A549 (cell line): Measurements from ENCODE around the gene PATE3. TPM values are rescaled to one million over a fixed set of nuclear protein-coding genes. Genes with fewer than 3 reads are reported as not detected.

Source experiments
- ATAC-seq, 2 experiments: fragments of 200-7000 bp in 1 of 2; fragments of >200 bp in 1 of 2; cut with Nextera tagmentation in 1 of 2; cut with Tn5 transposase in 1 of 2; 3 replicates each; pipeline versions ENCODE4 v1.8.0 to v1.9.1; 2018 to 2020; ENCODE audit warnings: mild to moderate bottlenecking in 1 of 2, moderate library complexity in 1 of 2
- CTCF ChIA-PET: fragments of 300-600 bp; sonication (Branson Sonifier 250); formaldehyde crosslinking; extraction: SDS; loops from one replicate; lab custom pipeline; 2021; ENCODE audit warnings: antibody characterized with exemption, inconsistent platforms; lab: Yijun Ruan, JAX
- POLR2A ChIA-PET: fragments of 350-600 bp; formaldehyde crosslinking; extraction: SDS; loops from one replicate; lab custom pipeline; 2021; ENCODE audit warnings: antibody characterized with exemption, inconsistent platforms; lab: Yijun Ruan, JAX
- DNase-seq, 2 experiments: peaks; one replicate each; pipeline versions ENCODE4 v3.0.0 to v3.0.0-alpha.2; 2011 to 2016; ENCODE audit warnings: low read depth in 1 of 2, low spot score in 1 of 2
- FAIRE-seq: peaks from 2 replicates; lab custom pipeline; 2011; peaks lifted over from hg19 to GRCh38; lab: Jason Lieb, UNC
- H3K27ac ChIP-seq, 2 experiments: fragments of >200 bp; sonication (Bioruptor Twin); formaldehyde crosslinking; 3 replicates each; pipeline ENCODE4 v1.5.1; 2016 to 2017
- H3K4me1 ChIP-seq: fragments of >200 bp; sonication (Bioruptor Twin); formaldehyde crosslinking; 3 replicates; pipeline ENCODE4 v1.6.1; 2016
- H3K4me2 ChIP-seq: fragments of >200 bp; sonication (Bioruptor Twin); formaldehyde crosslinking; 3 replicates; pipeline ENCODE4 v1.6.1; 2016
- H3K4me3 ChIP-seq: fragments of >200 bp; sonication (Bioruptor Twin); formaldehyde crosslinking; 3 replicates; pipeline ENCODE4 v1.5.1; 2016
- H3K9me3 ChIP-seq: fragments of >200 bp; sonication (Bioruptor Twin); formaldehyde crosslinking; 3 replicates; pipeline ENCODE4 v1.6.1; 2016
- BHLHE40 ChIP-seq: IDR thresholded peaks from 2 replicates; pipeline ENCODE4 v1.6.1; 2012; ENCODE audit warnings: low read depth, low read length, inconsistent platforms
- CBX2 ChIP-seq: fragments of 200-600 bp; sonication (generic); IDR thresholded peaks from 2 replicates; pipeline ENCODE4 v1.6.1; 2016; ENCODE audit warnings: low read depth, mild to moderate bottlenecking, borderline replicate concordance
- CHD2 ChIP-seq: fragments of 150-350 bp; IDR thresholded peaks from 2 replicates; pipeline ENCODE4 v1.6.1; 2014; ENCODE audit warnings: low read length; ENCODE audit not compliant: partially characterized antibody
- CHD4 ChIP-seq: fragments of 200-600 bp; sonication (generic); IDR thresholded peaks from 2 replicates; pipeline ENCODE4 v1.6.1; 2016; ENCODE audit warnings: antibody characterized with exemption, mild to moderate bottlenecking, borderline replicate concordance
- EP300 ChIP-seq, 2 experiments: fragments of >200 bp; sonication (Bioruptor Twin); formaldehyde crosslinking; IDR thresholded peaks; 2 replicates in 1 of 2; 3 replicates in 1 of 2; pipeline ENCODE4 v1.6.1; 2016 to 2017
- FOSB ChIP-seq: fragments of 250-450 bp; sonication (Bioruptor Pico); IDR thresholded peaks from 2 replicates; pipeline ENCODE4 v1.5.0; 2020; ENCODE audit warnings: mild to moderate bottlenecking, moderate library complexity
- FOXS1 ChIP-seq: fragments of 250-450 bp; sonication (Bioruptor Pico); IDR thresholded peaks from 2 replicates; pipeline ENCODE4 v1.5.0; 2020; ENCODE audit warnings: mild to moderate bottlenecking, moderate library complexity
- HOXA7 ChIP-seq: fragments of 250-450 bp; sonication (Bioruptor Pico); IDR thresholded peaks from 2 replicates; pipeline ENCODE4 v1.5.0; 2020; ENCODE audit warnings: mild to moderate bottlenecking, moderate library complexity
- HOXB13 ChIP-seq: fragments of 250-450 bp; sonication (Bioruptor Pico); IDR thresholded peaks from 2 replicates; pipeline ENCODE4 v1.5.0; 2020; ENCODE audit warnings: low read depth, mild to moderate bottlenecking, moderate library complexity
- JUN ChIP-seq, 2 experiments: fragments of >200 bp; sonication (Bioruptor Twin); formaldehyde crosslinking; IDR thresholded peaks; 2 replicates in 1 of 2; 3 replicates in 1 of 2; pipeline ENCODE4 v1.6.1; 2016 to 2017
- NFE2L2 ChIP-seq: fragments of 150-350 bp; conservative IDR thresholded peaks from 2 replicates; pipeline ENCODE4 v1.6.1; 2014; ENCODE audit warnings: low read length
- NPAS2 ChIP-seq: fragments of 250-450 bp; sonication (Bioruptor Pico); IDR thresholded peaks from 2 replicates; pipeline ENCODE4 v1.8.0; 2022; ENCODE audit warnings: mild to moderate bottlenecking, moderate library complexity, borderline replicate concordance
- NR3C1 ChIP-seq: fragments of >200 bp; sonication (Bioruptor Twin); formaldehyde crosslinking; IDR thresholded peaks from 3 replicates; pipeline ENCODE4 v1.6.1; 2017
- PHF8 ChIP-seq: fragments of 200-600 bp; sonication (generic); IDR thresholded peaks from 2 replicates; pipeline ENCODE4 v1.6.1; 2016; ENCODE audit warnings: low read depth, mild to moderate bottlenecking, antibody characterized with exemption, moderate library complexity, borderline replicate concordance
- RAD21 ChIP-seq, 2 experiments: fragments of >200 bp in 1 of 2; sonication (Bioruptor Twin) in 1 of 2; formaldehyde crosslinking in 1 of 2; IDR thresholded peaks in 1 of 2; conservative IDR thresholded peaks in 1 of 2; 2 replicates in 1 of 2; 3 replicates in 1 of 2; pipeline ENCODE4 v1.6.1; 2012 to 2018; ENCODE audit warnings: inconsistent platforms in 1 of 2
- RCOR1 ChIP-seq: fragments of 150-350 bp; IDR thresholded peaks from 2 replicates; pipeline ENCODE4 v1.6.1; 2014; ENCODE audit warnings: antibody characterized with exemption, low read length, low read depth
- SMC3 ChIP-seq: fragments of >200 bp; sonication (Bioruptor Twin); formaldehyde crosslinking; IDR thresholded peaks from 3 replicates; pipeline ENCODE4 v1.6.1; 2018; ENCODE audit warnings: inconsistent platforms
- SREBF2 ChIP-seq: fragments of 450-650 bp; IDR thresholded peaks from 2 replicates; pipeline ENCODE4 v1.6.1; 2014; ENCODE audit warnings: mild to moderate bottlenecking, moderate library complexity
- TP53 ChIP-seq: fragments of 250-450 bp; sonication (Bioruptor Pico); IDR thresholded peaks from 2 replicates; pipeline ENCODE4 v1.5.0; 2021; ENCODE audit warnings: mild to moderate bottlenecking, moderate library complexity
- ZC3H11A ChIP-seq: fragments of 450-650 bp; IDR thresholded peaks from 2 replicates; pipeline ENCODE4 v1.6.1; 2014; ENCODE audit warnings: antibody characterized with exemption, mild to moderate bottlenecking
- ZSCAN20 ChIP-seq: fragments of 250-450 bp; sonication (Bioruptor Pico); IDR thresholded peaks from 2 replicates; pipeline ENCODE4 v1.8.0; 2022; ENCODE audit warnings: mild to moderate bottlenecking, moderate library complexity
- WGBS: methylation state at CpG from one replicate; pipeline ENCODE4 v1.1.6; 2017; ENCODE audit errors: missing lambda C conversion rate; 5-methylcytosine and 5-hydroxymethylcytosine counted together
- polyA plus RNA-seq, 4 experiments: library from polyadenylated mRNA; depleted of rRNA in 3 of 4; stranded (reverse); fragments of >200 nt; fragmentation: RNase III in 1 of 4; extraction: RNeasy Plus Mini Kit Qiagen cat#74134 plus additional on column Dnase treatment in 1 of 4; gene quantifications; 2 replicates in 3 of 4; 3 replicates in 1 of 4; pipeline ENCODE4 v1.2.3, GENCODE V29; 2011 to 2017
- TF ChIP-seq, protein P1 (sequence below): fragments of >200 bp; sonication (Bioruptor Twin); formaldehyde crosslinking; IDR thresholded peaks from 3 replicates; pipeline ENCODE4 v1.5.1; 2016
- TF ChIP-seq, protein P2 (sequence below): fragments of 250-450 bp; sonication (Bioruptor Pico); IDR thresholded peaks from 2 replicates; pipeline ENCODE4 v1.5.0; 2020; ENCODE audit warnings: low read depth, mild to moderate bottlenecking, moderate library complexity
- TF ChIP-seq, protein P3 (sequence below): fragments of 250-450 bp; sonication (Bioruptor Pico); IDR thresholded peaks from 2 replicates; pipeline ENCODE4 v1.5.0; 2021; ENCODE audit warnings: mild to moderate bottlenecking, moderate library complexity, borderline replicate concordance

The PATE3 gene
- polyA plus RNA-seq, 2 of the 4 experiments (the other 2 are of a cell fraction): not detected

DNA sequence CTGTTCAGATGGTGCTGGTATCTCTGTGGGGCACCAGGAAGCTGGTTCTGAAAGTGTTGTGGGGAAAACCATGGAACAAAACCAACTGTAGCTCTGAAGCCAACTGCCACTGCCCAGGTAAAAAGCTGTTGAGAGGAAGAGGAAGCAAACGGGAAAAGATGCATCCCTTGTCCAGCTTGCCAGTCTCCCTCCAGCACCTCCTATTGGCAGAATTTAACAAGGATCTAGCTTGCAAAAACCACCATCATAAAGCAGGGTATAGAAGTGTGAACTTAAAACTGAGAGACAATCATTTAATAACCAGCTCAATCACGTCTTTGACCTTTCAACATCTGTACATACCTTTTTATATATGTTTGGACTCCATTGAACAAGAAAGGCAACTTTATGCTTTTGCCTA, 37.3 kb upstream of the PATE3 start:
- no peak overlapping the region for H3K4me3 ChIP-seq
- POLR2A ChIA-PET: no interaction called here
- no peak for DNase-seq
- no peak for TF ChIP-seq HOXA7
- no peak for TF ChIP-seq HOXB13 (CRISPR knock-in tag)
- no peak for TF ChIP-seq RAD21 (conservative IDR thresholded peaks at IDR 0.05 in 1 of 2, IDR thresholded peaks at IDR 0.05 in 1 of 2)
- TF ChIP-seq, protein P1, sequence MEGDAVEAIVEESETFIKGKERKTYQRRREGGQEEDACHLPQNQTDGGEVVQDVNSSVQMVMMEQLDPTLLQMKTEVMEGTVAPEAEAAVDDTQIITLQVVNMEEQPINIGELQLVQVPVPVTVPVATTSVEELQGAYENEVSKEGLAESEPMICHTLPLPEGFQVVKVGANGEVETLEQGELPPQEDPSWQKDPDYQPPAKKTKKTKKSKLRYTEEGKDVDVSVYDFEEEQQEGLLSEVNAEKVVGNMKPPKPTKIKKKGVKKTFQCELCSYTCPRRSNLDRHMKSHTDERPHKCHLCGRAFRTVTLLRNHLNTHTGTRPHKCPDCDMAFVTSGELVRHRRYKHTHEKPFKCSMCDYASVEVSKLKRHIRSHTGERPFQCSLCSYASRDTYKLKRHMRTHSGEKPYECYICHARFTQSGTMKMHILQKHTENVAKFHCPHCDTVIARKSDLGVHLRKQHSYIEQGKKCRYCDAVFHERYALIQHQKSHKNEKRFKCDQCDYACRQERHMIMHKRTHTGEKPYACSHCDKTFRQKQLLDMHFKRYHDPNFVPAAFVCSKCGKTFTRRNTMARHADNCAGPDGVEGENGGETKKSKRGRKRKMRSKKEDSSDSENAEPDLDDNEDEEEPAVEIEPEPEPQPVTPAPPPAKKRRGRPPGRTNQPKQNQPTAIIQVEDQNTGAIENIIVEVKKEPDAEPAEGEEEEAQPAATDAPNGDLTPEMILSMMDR: no peak
- TF ChIP-seq SREBF2: no peak
- no peak for TF ChIP-seq EP300 (IDR thresholded peaks at IDR 0.05)
- no peak for TF ChIP-seq BHLHE40
- TF ChIP-seq JUN (IDR thresholded peaks at IDR 0.05): no peak
- TF ChIP-seq ZSCAN20: no peak
- TF ChIP-seq CHD4: no peak
- no peak for TF ChIP-seq ZC3H11A
- TF ChIP-seq, protein P2, sequence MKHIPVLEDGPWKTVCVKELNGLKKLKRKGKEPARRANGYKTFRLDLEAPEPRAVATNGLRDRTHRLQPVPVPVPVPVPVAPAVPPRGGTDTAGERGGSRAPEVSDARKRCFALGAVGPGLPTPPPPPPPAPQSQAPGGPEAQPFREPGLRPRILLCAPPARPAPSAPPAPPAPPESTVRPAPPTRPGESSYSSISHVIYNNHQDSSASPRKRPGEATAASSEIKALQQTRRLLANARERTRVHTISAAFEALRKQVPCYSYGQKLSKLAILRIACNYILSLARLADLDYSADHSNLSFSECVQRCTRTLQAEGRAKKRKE (CRISPR knock-in tag): no peak
- no peak for TF ChIP-seq TP53 (CRISPR knock-in tag)
- TF ChIP-seq, protein P3, sequence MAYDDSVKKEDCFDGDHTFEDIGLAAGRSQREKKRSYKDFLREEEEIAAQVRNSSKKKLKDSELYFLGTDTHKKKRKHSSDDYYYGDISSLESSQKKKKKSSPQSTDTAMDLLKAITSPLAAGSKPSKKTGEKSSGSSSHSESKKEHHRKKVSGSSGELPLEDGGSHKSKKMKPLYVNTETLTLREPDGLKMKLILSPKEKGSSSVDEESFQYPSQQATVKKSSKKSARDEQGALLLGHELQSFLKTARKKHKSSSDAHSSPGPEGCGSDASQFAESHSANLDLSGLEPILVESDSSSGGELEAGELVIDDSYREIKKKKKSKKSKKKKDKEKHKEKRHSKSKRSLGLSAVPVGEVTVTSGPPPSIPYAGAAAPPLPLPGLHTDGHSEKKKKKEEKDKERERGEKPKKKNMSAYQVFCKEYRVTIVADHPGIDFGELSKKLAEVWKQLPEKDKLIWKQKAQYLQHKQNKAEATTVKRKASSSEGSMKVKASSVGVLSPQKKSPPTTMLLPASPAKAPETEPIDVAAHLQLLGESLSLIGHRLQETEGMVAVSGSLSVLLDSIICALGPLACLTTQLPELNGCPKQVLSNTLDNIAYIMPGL (CRISPR knock-in tag): no peak
- no peak for TF ChIP-seq FOXS1 (CRISPR knock-in tag)
- TF ChIP-seq NFE2L2: no peak
- TF ChIP-seq CBX2: no peak
- no peak for TF ChIP-seq FOSB (CRISPR knock-in tag)
- TF ChIP-seq SMC3: no peak
- no peak for TF ChIP-seq RCOR1
- TF ChIP-seq, all 56 proteins: peak for 0
- no peak overlapping the region for H3K27ac ChIP-seq
- ATAC-seq (no peak), FAIRE-seq (no peak)
- 0% methylated on average over 2 of the region's 2 CpGs for WGBS
- CTCF ChIA-PET: interaction anchor here (0.6 kb wide), 1 partner anchor 96 kb away, joined by 3 read pairs; no protein-coding TSS in a partner anchor
- H3K9me3 ChIP-seq: no peaks in the 10 kb centered on the region
- no peak overlapping the region for H3K4me2 ChIP-seq
- no peaks in the 10 kb centered on the region for H3K4me1 ChIP-seq

DNA sequence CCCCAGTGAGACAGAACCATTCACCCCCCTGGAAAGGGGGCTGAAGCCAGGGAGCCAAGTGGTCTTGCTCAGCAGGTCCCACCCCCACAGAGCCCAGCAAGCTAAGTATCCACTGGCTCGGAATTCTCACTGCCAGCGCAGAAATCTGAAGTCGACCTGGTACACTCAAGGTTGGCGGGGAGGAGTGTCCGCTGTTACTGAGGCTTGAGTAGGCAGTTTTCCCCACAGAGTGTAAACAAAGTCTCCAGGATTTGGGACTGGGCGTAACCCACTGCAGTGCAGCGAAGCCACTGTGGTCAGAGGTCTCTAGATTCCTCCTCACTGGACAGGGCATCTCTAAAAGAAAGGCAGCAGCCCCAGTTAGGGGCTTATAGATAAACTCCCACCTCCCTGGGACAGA, 31.9 kb upstream of the PATE3 start:
- ChIA-PET CTCF (no interaction called here), POLR2A (no interaction called here)
- Histone ChIP-seq H3K27ac (no peak overlapping the region), H3K4me1 (no peaks in the 10 kb centered on the region), H3K4me2 (no peak overlapping the region), H3K9me3 (no peaks in the 10 kb centered on the region), H3K4me3 (no peak overlapping the region)
- DNase-seq (no peak), FAIRE-seq (no peak), ATAC-seq (no peak)
- TF ChIP-seq NPAS2 (no peak), FOXS1 (CRISPR knock-in tag) (no peak), CHD2 (no peak), NR3C1 (no peak), EP300 (IDR thresholded peaks at IDR 0.05) (no peak), PHF8 (no peak)
- WGBS: 10% methylated on average over 2 of the region's 7 CpGs
